GM18861 (cell line): Measurements from ENCODE around the gene SPHK1.

Experiments
- ATAC-seq: cut with Tn5 transposase; IDR thresholded peaks from one replicate; pipeline ENCODE4 v1.9.1; 2021; ENCODE audit not compliant: unreplicated experiment

SPHK1 gene

GRCh38 chr17:76384987-76385891 lies 830 bp downstream of the SPHK1 start:
- ATAC-seq, result no peak

DNA sequence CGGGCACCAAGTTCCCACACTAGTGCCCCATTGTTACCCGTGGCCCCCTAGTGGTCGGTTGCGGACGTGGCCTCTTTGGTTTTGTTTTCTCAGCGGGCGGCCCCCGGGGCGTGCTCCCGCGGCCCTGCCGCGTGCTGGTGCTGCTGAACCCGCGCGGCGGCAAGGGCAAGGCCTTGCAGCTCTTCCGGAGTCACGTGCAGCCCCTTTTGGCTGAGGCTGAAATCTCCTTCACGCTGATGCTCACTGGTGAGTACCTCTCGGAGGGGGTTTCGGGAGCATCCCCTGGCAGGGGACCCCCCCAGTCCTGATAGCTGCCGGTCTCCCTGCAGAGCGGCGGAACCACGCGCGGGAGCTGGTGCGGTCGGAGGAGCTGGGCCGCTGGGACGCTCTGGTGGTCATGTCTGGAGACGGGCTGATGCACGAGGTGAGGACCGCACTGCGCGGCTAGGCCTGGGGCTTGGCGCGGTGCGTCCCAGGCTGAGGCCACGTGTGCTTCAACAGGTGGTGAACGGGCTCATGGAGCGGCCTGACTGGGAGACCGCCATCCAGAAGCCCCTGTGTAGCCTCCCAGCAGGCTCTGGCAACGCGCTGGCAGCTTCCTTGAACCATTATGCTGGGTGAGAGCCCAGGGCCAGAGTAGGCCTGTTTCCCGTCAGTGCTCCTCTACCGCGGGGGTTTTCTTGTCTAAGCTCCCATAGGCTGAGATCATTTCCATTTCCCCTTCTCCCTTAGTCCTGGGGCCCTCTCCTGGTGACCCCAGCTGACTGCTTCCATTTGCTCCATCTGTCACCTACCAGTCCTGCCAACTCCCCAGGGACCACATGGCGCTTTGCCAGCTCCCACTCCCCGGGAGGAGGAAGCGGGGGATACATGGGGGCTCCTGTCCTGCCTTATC lies 1.7 kb downstream of the SPHK1 start:
- no peak for ATAC-seq

- no peak for ATAC-seq
Measured at GRCh38 chr17:76386966-76387765, 2.8 kb downstream of the SPHK1 start.

GRCh38 chr17:76388966-76389888 lies 4.8 kb downstream of the SPHK1 start:
- ATAC-seq, result no peak

GRCh38 chr17:76390003-76390421 lies 5.6 kb downstream of the SPHK1 start:
- ATAC-seq, result no peak

DNA sequence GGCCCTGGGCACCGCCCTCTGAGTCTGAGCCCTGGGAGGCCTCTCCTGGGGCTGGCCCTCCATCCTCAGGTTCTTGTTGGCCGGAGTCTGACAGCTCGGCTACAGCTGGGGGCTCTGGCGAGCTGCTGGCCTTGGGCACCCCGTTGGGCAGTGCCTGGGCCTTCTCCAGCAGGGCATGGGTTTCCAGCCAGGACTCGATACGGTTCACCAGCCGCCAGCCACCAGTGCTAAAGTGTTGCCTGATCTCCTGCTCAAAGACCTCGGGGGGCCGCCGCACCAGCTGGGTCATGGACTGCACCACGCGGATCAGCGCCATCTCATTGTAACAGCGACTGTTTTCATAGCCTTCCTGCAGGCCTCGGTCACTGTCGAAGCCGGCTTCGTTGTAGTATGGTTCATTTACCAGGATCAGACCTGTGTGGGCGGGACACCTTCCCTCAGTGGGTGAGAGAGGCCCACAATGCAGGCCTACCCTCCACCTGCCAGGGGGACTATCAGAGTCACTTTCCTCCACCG lies 6.8 kb downstream of the SPHK1 start:
- ATAC-seq, result no peak

DNA sequence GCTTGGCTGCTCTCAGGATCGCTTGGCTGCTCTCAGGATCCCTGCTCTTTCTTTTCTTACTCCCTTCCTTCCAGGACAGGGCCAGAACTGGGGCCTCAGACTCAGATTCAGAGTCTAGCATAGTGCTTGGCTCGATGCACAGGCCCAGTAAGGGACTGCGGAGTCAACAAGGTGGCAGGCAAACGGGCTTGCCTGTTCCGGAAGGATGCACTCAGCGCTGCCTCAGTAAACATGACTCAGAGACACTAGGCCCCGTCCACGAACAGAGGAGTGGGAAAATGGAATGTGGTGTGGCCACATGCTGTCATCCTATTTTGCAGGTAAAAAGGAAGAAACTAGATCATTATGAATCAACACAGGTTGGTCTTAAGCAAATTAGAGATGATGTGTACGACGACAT lies 9.8 kb downstream of the SPHK1 start:
- no peak for ATAC-seq

DNA sequence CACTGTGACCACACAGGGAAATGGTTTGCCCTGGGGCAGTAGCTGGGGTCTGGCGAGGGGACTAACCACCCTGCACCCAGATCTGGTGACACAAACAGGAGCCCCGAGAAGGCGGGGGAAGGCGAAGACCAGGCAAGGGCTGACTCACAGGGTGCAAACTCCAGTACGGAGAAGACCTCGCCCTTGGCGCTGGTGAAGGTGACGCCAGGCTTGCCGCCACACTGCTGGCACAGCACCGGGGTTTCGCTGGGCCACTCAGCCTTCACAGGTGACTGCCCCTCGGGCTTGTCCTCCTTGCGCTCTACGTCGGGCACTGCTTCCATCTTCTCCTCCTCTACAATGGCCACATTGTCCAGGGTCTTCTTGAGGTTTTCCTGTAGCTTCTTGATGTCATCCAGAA lies 11.6 kb downstream of the SPHK1 start:
- ATAC-seq, result no peak

- no peak for ATAC-seq
Measured at GRCh38 chr17:76397184-76397583, 12.8 kb downstream of the SPHK1 start.

- ATAC-seq, result no peak
Measured at GRCh38 chr17:76397687-76398522, 13.5 kb downstream of the SPHK1 start.

GRCh38 chr17:76398523-76399174 lies 14.2 kb downstream of the SPHK1 start:
- ATAC-seq, result no peak

DNA sequence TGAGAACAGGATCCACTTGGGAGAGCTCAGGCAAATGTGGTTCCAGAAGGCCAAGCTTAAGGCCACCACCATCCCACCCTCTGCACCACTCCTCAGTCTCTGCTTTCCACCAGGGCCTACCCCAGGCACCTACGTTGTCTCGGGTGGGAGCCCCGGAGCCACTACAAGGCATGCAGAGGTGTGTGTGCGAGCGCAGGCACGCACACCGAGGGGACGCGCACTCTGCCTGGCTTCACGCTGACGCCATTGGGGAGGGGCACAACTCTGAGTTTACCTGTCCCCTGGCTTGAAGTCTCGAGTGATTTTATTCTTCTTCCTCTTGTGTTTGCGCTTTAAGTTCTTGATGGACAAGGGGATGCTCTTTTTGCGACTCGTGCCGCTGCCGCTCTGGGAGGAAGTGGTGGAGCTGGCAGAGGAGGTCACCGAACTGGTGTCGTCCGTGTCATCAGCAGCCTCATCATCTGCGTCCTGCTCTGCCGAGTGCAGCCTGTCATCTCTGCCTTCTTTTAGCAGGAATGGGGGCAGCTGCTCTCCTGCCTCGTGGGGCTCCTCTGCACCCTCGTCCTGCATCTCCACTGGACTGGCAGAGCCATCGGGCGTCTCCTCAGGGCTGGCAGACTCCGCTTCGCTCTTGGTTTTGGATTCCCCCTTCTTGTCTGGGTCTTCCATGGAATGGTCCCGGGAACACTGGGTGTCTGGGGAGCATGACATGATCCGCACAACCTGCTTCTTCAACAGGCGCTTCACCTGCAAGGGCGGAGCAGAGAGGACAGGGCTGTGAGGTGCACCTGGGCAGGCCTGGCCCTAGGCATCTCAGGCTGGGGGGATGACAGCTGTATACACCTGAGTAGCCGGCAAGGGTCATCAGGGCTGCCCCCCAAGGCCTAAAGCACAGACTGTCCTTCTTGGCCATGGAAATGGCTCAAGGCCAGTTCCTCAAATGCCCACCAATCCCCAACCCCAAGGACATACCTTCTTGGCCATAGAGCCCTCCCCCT lies 15.1 kb downstream of the SPHK1 start:
- no peak for ATAC-seq

- no peak for ATAC-seq
Measured at GRCh38 chr17:76402711-76403110, 18.3 kb downstream of the SPHK1 start.

DNA sequence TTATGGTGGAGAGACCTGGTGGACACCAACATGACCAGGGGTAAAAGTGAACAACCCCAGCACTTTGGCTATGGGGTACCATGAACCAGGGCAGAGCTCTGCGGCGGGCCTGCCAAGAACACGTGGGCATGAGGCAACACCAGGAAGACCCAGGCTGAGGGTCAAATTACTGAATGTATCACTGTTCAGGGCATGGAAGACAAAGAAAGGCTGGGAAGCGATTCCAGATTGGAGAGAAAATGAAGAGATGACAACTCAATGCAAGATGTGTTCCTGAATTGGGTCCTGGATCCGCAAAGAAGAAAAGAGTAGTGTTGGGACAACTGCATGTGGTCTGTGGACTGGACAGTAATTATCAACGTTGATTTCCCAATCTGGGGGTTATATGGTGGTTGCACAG lies 19.8 kb downstream of the SPHK1 start:
- no peak for ATAC-seq

GRCh38 chr17:76404976-76405563 lies 20.7 kb downstream of the SPHK1 start:
- no peak for ATAC-seq

DNA sequence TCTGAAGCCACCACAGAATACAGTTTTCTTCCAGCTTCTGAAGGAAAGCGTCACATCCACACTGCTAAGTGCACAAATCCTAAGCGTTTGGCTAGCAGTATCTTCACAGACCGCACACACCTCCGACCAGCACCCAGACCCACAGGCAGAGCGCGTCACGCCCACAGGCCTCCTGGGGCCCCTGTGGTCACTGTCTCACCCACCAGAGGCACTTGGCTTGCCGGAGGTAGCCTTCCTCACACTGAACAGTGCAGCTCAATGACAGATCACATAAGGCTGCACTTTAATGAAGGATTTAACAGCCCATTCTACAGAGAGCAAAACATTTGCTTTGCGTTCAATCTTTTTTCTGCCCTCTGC lies 21.2 kb downstream of the SPHK1 start:
- ATAC-seq, result no peak
